K562 (cell line): ENCODE measurements around the gene METAP1D. TPM values are rescaled to one million over a fixed set of nuclear protein-coding genes. Genes with fewer than 3 reads are reported as not detected.
A peak's percentile ranks its signal among the peaks of the same experiment; 100 is the strongest.

ENCODE experiments used
- ATAC-seq: fragments of 200-7000 bp; cut with Tn5 transposase; 3 replicates; pipeline ENCODE4 v1.9.1; 2020; ENCODE audit warnings: moderate library complexity
- BruUV-seq: library from RNA; stranded (reverse); fragments of 400-500 nt; replicated peaks from 2 replicates; lab custom pipeline; 2021; lab: Mats Ljungman, UMichigan
- CTCF ChIA-PET: fragments of 300-600 bp; formaldehyde crosslinking; extraction: SDS; loops from one replicate; lab custom pipeline; 2021; ENCODE audit warnings: low intra/inter-chr PET ratio; lab: Yijun Ruan, JAX
- POLR2A ChIA-PET: fragments of 300-600, 350-650 bp; sonication (Branson Sonifier 250); formaldehyde crosslinking; extraction: SDS; loops from one replicate; lab custom pipeline; 2021; ENCODE audit warnings: antibody characterized with exemption, inconsistent platforms; lab: Yijun Ruan, JAX
- DNase-seq, 4 experiments: peaks; one replicate each; pipeline versions ENCODE4 v3.0.0 to v3.0.0-alpha.2; 2011 to 2018; ENCODE audit warnings: low spot score in 3 of 4, mixed read lengths in 3 of 4; ENCODE audit errors: extremely low read depth in 1 of 4
- FAIRE-seq: peaks from 2 replicates; lab custom pipeline; 2011; peaks lifted over from hg19 to GRCh38; lab: Jason Lieb, UNC
- H2AFZ ChIP-seq: 2 replicates; pipeline ENCODE4 v1.6.0; 2011; ENCODE audit warnings: low read depth, low read length, control low read depth, inconsistent platforms
- H3K27ac ChIP-seq: fragments of 200-600 bp; 3 replicates; pipeline ENCODE4 v1.8.0; 2011; ENCODE audit warnings: low read depth, mild to moderate bottlenecking, control low read depth, inconsistent platforms, low read length, moderate library complexity, mixed read lengths; ENCODE audit errors: extremely low read depth
- H3K27me3 ChIP-seq, 2 experiments: fragments of 300-600 bp in 1 of 2; 2 replicates in 1 of 2; 3 replicates in 1 of 2; pipeline versions ENCODE4 v1.6.0 to v1.8.0; 2011; ENCODE audit warnings: inconsistent platforms in 2 of 2, low read length in 2 of 2, mild to moderate bottlenecking in 1 of 2, mixed read lengths in 1 of 2, moderate library complexity in 1 of 2; ENCODE audit not compliant: control insufficient read depth in 2 of 2, insufficient read depth in 2 of 2
- H3K36me3 ChIP-seq: fragments of 300-600 bp; 3 replicates; pipeline ENCODE4 v1.8.0; 2011; ENCODE audit warnings: mild to moderate bottlenecking, low read length, inconsistent platforms; ENCODE audit not compliant: control insufficient read depth, insufficient read depth
- H3K4me1 ChIP-seq, 2 experiments: fragments of 200-600 bp in 1 of 2; replicated peaks in 1 of 2; 2 replicates in 1 of 2; 3 replicates in 1 of 2; pipeline versions ENCODE4 v1.5.1 to v1.8.0; 2011; ENCODE audit warnings: inconsistent platforms in 2 of 2, low read length in 2 of 2, mild to moderate bottlenecking in 1 of 2, mixed read lengths in 1 of 2, moderate library complexity in 1 of 2; ENCODE audit not compliant: control insufficient read depth in 2 of 2, insufficient read depth in 2 of 2
- H3K4me2 ChIP-seq: 2 replicates; pipeline ENCODE4 v1.6.1; 2011; ENCODE audit warnings: low read length, control low read depth, inconsistent platforms, mixed read lengths; ENCODE audit not compliant: insufficient read depth
- H3K4me3 ChIP-seq: fragments of 200-600 bp; sonication (generic), shearing (Covaris generic); 2 replicates; pipeline ENCODE4 v1.5.1; 2016; ENCODE audit warnings: control low read depth, inconsistent platforms
- H3K79me2 ChIP-seq: fragments of 200-600 bp; 3 replicates; pipeline ENCODE4 v1.8.0; 2011; ENCODE audit warnings: low read length, inconsistent platforms; ENCODE audit not compliant: control insufficient read depth, insufficient read depth
- H3K9ac ChIP-seq, 2 experiments: 2 replicates each; pipeline versions ENCODE4 v1.6.0 to v1.6.1; 2011; ENCODE audit warnings: low read depth in 2 of 2, low read length in 2 of 2, control low read depth in 1 of 2, inconsistent platforms in 1 of 2, mild to moderate bottlenecking in 1 of 2, mixed read lengths in 1 of 2; ENCODE audit not compliant: insufficient read depth in 1 of 2
- H3K9me1 ChIP-seq: one replicate; pipeline ENCODE4 v1.6.0; 2011; ENCODE audit warnings: inconsistent platforms, mild to moderate bottlenecking, low read length, moderate library complexity; ENCODE audit not compliant: control insufficient read depth, insufficient read depth
- H3K9me3 ChIP-seq: replicated peaks from 2 replicates; pipeline ENCODE4 v1.5.1; 2011; ENCODE audit warnings: low read depth, low read length, inconsistent platforms; ENCODE audit not compliant: control insufficient read depth, insufficient read depth
- H4K20me1 ChIP-seq: replicated peaks from 2 replicates; pipeline ENCODE4 v1.6.1; 2011; ENCODE audit warnings: low read length, inconsistent platforms, mixed read lengths; ENCODE audit not compliant: control insufficient read depth, insufficient read depth
- RAD21 ChIP-seq, 2 experiments: fragments of 250-450 bp in 1 of 2; fragments of 450-650 bp in 1 of 2; sonication (Bioruptor Pico) in 1 of 2; formaldehyde crosslinking in 1 of 2; IDR thresholded peaks in 1 of 2; conservative IDR thresholded peaks in 1 of 2; 2 replicates each; pipeline versions ENCODE4 v1.4.0 to v1.8.0; 2020 to 2022; ENCODE audit warnings: mild to moderate bottlenecking in 2 of 2, moderate library complexity in 1 of 2
- WGBS: fragments of 100-300 bp; shearing (Covaris generic); methylation state at CpG from one replicate; pipeline ENCODE4 v1.1.6; 2016; ENCODE audit warnings: low coverage, mixed read lengths; ENCODE audit not compliant: insufficient coverage; ENCODE audit errors: missing lambda C conversion rate; 5-methylcytosine and 5-hydroxymethylcytosine counted together
- in situ Hi-C: fragments of 300-500 bp; cut with MboI; formaldehyde crosslinking; loops from 4 replicates; pipeline ENCODE4 v1.15.0; 2018; ENCODE audit warnings: inconsistent platforms, mixed read lengths
- intact Hi-C: fragments of 100-400 bp; cut with micrococcal nuclease; formaldehyde crosslinking; loops from 2 replicates; pipeline ENCODE4 v1.14.2; 2022
- polyA plus RNA-seq, 8 experiments: library from polyadenylated mRNA; depleted of rRNA in 4 of 8; stranded (reverse) in 5 of 8; unstranded in 3 of 8; fragments of >200 nt; fragmentation: Nextera tagmentation in 2 of 8; fragmentation: Illumina TruSeq in 1 of 8; extraction: Ambion mirVana in 2 of 8; extraction: Trizol in 1 of 8; gene quantifications; 2 replicates each; pipeline versions ENCODE4 v1.2.1 to v1.2.3, GENCODE V29; 2011 to 2014; ENCODE audit warnings: inconsistent platforms in 1 of 8, missing spikeins in 1 of 8
- total RNA-seq, 7 experiments: library from RNA; depleted of rRNA in 6 of 7; stranded (reverse); fragments of >200 nt in 6 of 7; fragmentation: Illumina TruSeq in 2 of 7; extraction: Trizol in 2 of 7; gene quantifications; 2 replicates each; pipeline versions ENCODE4 v1.2.1 to v1.2.3, GENCODE V29; 2011 to 2021; ENCODE audit warnings: low replicate concordance in 1 of 7
- TF ChIP-seq, protein P1 (sequence below): sonication (generic); formaldehyde crosslinking; IDR thresholded peaks from 2 replicates; pipeline ENCODE4 v1.8.0; 2022; ENCODE audit warnings: mild to moderate bottlenecking, missing genetic modification reagents

The METAP1D gene
- total and polyA plus RNA-seq, 9 of the 15 experiments (the other 6 are each of a cell fraction or from before 2014, with no cell fraction given): 8.0 to 23.4 (median 15.7) TPM

DNA sequence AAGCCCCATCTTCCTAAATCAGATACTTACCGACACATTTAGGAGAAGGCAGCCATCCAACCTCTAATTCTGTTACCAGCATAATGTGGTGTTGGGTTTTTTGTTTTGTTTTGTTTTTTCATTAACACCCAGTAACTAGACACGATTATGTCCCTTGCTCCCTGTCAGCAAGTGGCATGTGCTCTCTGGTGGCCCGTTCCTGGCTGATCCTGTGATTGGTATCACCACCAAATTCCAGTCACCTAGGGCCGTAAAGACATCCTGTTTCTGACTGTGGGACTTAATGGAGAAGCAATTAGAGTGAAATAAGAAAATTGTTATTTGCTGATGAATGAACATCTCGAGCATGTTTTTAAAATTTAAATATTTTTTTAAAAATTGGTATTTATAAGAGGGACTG is 79.7 kb downstream of the METAP1D start:
- H3K79me2 ChIP-seq: no peaks in the 10 kb centered on the region
- no peak overlapping the region for H3K4me2 ChIP-seq
- no peaks in the 10 kb centered on the region for H3K36me3 ChIP-seq
- no peak overlapping the region for H3K4me3 ChIP-seq
- DNase-seq (no peak), FAIRE-seq (peak; percentile 29), ATAC-seq (no peak)
- H3K27me3 ChIP-seq: no peaks in the 10 kb centered on the region
- in situ Hi-C loops: no loop called here
- intact Hi-C loops: no loop called here
- POLR2A ChIA-PET: no interaction called here
- no peaks in the 10 kb centered on the region for H4K20me1 ChIP-seq
- H3K9me1 ChIP-seq: no peaks in the 10 kb centered on the region
- 0 out of 2 replicates have a peak, but pooled peaks cover 3% of the 10 kb centered on the region for H3K9me3 ChIP-seq
- no peak overlapping the region for H2AFZ ChIP-seq
- WGBS: 59% methylated on average over 5 of the region's 5 CpGs
- no peak overlapping the region for H3K9ac ChIP-seq
- no peak overlapping the region for H3K27ac ChIP-seq
- TF ChIP-seq, protein P1, sequence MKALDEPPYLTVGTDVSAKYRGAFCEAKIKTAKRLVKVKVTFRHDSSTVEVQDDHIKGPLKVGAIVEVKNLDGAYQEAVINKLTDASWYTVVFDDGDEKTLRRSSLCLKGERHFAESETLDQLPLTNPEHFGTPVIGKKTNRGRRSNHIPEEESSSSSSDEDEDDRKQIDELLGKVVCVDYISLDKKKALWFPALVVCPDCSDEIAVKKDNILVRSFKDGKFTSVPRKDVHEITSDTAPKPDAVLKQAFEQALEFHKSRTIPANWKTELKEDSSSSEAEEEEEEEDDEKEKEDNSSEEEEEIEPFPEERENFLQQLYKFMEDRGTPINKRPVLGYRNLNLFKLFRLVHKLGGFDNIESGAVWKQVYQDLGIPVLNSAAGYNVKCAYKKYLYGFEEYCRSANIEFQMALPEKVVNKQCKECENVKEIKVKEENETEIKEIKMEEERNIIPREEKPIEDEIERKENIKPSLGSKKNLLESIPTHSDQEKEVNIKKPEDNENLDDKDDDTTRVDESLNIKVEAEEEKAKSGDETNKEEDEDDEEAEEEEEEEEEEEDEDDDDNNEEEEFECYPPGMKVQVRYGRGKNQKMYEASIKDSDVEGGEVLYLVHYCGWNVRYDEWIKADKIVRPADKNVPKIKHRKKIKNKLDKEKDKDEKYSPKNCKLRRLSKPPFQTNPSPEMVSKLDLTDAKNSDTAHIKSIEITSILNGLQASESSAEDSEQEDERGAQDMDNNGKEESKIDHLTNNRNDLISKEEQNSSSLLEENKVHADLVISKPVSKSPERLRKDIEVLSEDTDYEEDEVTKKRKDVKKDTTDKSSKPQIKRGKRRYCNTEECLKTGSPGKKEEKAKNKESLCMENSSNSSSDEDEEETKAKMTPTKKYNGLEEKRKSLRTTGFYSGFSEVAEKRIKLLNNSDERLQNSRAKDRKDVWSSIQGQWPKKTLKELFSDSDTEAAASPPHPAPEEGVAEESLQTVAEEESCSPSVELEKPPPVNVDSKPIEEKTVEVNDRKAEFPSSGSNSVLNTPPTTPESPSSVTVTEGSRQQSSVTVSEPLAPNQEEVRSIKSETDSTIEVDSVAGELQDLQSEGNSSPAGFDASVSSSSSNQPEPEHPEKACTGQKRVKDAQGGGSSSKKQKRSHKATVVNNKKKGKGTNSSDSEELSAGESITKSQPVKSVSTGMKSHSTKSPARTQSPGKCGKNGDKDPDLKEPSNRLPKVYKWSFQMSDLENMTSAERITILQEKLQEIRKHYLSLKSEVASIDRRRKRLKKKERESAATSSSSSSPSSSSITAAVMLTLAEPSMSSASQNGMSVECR: no peak
- TF ChIP-seq RAD21 (CRISPR knock-in tag; conservative IDR thresholded peaks at IDR 0.05 in 1 of 2, IDR thresholded peaks at IDR 0.05 in 1 of 2): peak in 1 of 2 experiments; percentile 2; a peak in 1 of 4 replicates
- BruUV-seq: no TSS peak
- peaks cover 4 to 20% of the 10 kb centered on the region in 2 experiments; a peak in 4 of 5 replicates for H3K4me1 ChIP-seq
- CTCF ChIA-PET: no interaction called here
